ENCODE results near the gene COX19.

DNA sequence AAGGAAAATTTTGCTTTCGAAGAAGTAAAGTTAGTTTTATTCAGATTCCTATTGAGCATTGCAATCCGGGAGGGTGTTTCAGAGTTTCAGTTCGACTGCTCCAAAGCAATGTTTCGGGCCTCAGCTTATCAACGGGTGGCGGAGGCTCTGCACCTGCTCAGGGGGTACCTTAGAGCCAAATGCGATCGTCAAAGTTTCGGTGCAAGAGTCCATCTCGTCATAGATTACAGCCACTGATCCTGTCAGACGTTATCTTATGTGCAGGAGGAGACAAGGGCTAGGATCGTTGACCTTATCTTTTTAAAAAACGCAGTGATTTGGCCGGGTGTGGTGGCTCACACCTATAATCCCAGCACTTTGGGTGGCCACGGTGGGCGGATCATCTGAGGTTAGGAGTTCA is 3.8 kb upstream of the COX19 start:
- TF ChIP-seq POLR2AphosphoS5 (IDR thresholded peaks at IDR 0.05; ENCODE audit: low read depth, low read length) (no peak), EZH2 (IDR thresholded peaks at IDR 0.05) (no peak), POLR2A (IDR thresholded peaks at IDR 0.05; ENCODE audit: borderline replicate concordance, extremely low read depth, insufficient read depth, insufficient read length) (no peak), SIN3A (IDR thresholded peaks at IDR 0.05; ENCODE audit: low read depth) (no peak), RAD21 (IDR thresholded peaks at IDR 0.05; ENCODE audit: low read depth) (no peak), FOSL1 (IDR thresholded peaks at IDR 0.05; ENCODE audit: low read depth) (no peak), SRF (IDR thresholded peaks at IDR 0.05; ENCODE audit: low read depth) (no peak), CBX3 (IDR thresholded peaks at IDR 0.05; ENCODE audit: low read depth) (no peak)
- TF ChIP-seq, protein P1, sequence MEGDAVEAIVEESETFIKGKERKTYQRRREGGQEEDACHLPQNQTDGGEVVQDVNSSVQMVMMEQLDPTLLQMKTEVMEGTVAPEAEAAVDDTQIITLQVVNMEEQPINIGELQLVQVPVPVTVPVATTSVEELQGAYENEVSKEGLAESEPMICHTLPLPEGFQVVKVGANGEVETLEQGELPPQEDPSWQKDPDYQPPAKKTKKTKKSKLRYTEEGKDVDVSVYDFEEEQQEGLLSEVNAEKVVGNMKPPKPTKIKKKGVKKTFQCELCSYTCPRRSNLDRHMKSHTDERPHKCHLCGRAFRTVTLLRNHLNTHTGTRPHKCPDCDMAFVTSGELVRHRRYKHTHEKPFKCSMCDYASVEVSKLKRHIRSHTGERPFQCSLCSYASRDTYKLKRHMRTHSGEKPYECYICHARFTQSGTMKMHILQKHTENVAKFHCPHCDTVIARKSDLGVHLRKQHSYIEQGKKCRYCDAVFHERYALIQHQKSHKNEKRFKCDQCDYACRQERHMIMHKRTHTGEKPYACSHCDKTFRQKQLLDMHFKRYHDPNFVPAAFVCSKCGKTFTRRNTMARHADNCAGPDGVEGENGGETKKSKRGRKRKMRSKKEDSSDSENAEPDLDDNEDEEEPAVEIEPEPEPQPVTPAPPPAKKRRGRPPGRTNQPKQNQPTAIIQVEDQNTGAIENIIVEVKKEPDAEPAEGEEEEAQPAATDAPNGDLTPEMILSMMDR (IDR thresholded peaks at IDR 0.05 in 2 of 3, conservative IDR thresholded peaks at IDR 0.05 in 1 of 3; ENCODE audit: borderline replicate concordance in 1 of 3, insufficient read depth in 1 of 3, low read depth in 2 of 3, low read length in 2 of 3) = no peak
- TF ChIP-seq, protein P2, sequence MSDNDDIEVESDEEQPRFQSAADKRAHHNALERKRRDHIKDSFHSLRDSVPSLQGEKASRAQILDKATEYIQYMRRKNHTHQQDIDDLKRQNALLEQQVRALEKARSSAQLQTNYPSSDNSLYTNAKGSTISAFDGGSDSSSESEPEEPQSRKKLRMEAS (IDR thresholded peaks at IDR 0.05) = no peak

All from HCT116 (cell line).